ENCODE results near the gene MATCAP1. TPM values are rescaled to one million over a fixed set of nuclear protein-coding genes. Genes with fewer than 3 reads are reported as not detected.

MATCAP1 gene
- total and polyA plus RNA-seq, 7 donors = 4.2 to 9.7 (median 6.5) TPM

- intact Hi-C loops (cut with DNase I) = no loop called here
- TF ChIP-seq, protein P1, sequence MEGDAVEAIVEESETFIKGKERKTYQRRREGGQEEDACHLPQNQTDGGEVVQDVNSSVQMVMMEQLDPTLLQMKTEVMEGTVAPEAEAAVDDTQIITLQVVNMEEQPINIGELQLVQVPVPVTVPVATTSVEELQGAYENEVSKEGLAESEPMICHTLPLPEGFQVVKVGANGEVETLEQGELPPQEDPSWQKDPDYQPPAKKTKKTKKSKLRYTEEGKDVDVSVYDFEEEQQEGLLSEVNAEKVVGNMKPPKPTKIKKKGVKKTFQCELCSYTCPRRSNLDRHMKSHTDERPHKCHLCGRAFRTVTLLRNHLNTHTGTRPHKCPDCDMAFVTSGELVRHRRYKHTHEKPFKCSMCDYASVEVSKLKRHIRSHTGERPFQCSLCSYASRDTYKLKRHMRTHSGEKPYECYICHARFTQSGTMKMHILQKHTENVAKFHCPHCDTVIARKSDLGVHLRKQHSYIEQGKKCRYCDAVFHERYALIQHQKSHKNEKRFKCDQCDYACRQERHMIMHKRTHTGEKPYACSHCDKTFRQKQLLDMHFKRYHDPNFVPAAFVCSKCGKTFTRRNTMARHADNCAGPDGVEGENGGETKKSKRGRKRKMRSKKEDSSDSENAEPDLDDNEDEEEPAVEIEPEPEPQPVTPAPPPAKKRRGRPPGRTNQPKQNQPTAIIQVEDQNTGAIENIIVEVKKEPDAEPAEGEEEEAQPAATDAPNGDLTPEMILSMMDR (IDR thresholded peaks at IDR 0.05) = no peak
- DNase-seq (no peak), ATAC-seq (no peak)
- Histone ChIP-seq H3K4me3 (no peak overlapping the region), H3K4me1 (peaks cover 2% of the 10 kb centered on the region), H3K9me3 (no peaks in the 10 kb centered on the region), H3K27ac (no peak overlapping the region), H3K27me3 (ENCODE audit: insufficient read depth in 3 of 3, low read length in 2 of 3) (peaks cover 0 to 17% (median 0%) of the 10 kb centered on the region in 3 donors), H3K36me3 (ENCODE audit: insufficient read depth in 1 of 2, low read depth in 1 of 2) (peaks cover 12 to 68% of the 10 kb centered on the region in 2 donors)
- WGBS, 3 donors = 92 to 96% (median 94%) methylated on average over 4 of the region's 4 CpGs
Observed at GRCh38 chr16:67147437-67148140, 36.2 kb downstream of the MATCAP1 start.

GRCh38 chr16:67146523-67147357 lies 37.0 kb downstream of the MATCAP1 start:
- intact Hi-C loops (cut with DNase I) = no loop called here
- no peak for DNase-seq
- peaks cover 0 to 17% (median 0%) of the 10 kb centered on the region in 3 donors for H3K27me3 ChIP-seq (ENCODE audit: insufficient read depth in 3 of 3, low read length in 2 of 3)
- TF ChIP-seq, protein P1 (IDR thresholded peaks at IDR 0.05) = no peak
- WGBS, 3 donors = 81 to 83% (median 83%) methylated on average over 7 of the region's 7 CpGs
- H3K36me3 ChIP-seq (ENCODE audit: insufficient read depth in 1 of 2, low read depth in 1 of 2) = peaks cover 19 to 76% of the 10 kb centered on the region in 2 donors
- no peak for ATAC-seq
- H3K27ac ChIP-seq = no peak overlapping the region
- H3K9me3 ChIP-seq = no peaks in the 10 kb centered on the region
- no peak overlapping the region for H3K4me3 ChIP-seq
- H3K4me1 ChIP-seq = peaks cover 2% of the 10 kb centered on the region

DNA sequence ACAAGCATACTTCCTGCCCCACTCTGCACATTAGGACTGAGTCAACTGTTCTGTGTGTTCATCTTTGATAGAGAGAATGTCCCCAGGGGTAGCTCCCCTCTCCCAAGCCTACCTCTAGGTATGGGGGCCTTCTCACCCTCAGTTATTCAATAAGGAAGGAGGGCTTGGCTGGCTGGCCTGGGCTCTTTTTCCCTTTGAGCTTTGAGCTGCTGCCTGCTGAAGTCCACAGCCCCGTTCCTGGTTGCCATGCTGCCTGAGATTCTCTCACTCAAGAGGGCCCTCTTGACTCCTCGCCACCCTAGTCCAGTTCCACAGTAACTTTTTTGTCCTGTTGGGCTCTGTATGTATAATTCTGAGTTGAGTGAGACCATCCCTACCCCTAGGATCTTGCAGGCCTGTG lies 38.0 kb downstream of the MATCAP1 start:
- H3K4me1 ChIP-seq = peaks cover 2% of the 10 kb centered on the region
- TF ChIP-seq, protein P1 (IDR thresholded peaks at IDR 0.05) = no peak
- WGBS, 3 donors = 81 to 89% (median 84%) methylated on average over 2 of the region's 2 CpGs
- DNase-seq = no peak
- peaks cover 19 to 86% of the 10 kb centered on the region in 2 donors for H3K36me3 ChIP-seq (ENCODE audit: insufficient read depth in 1 of 2, low read depth in 1 of 2)
- intact Hi-C loops (cut with DNase I) = no loop called here
- ATAC-seq = no peak
- no peaks in the 10 kb centered on the region for H3K9me3 ChIP-seq
- H3K27me3 ChIP-seq (ENCODE audit: insufficient read depth in 3 of 3, low read length in 2 of 3) = peaks cover 0 to 15% (median 0%) of the 10 kb centered on the region in 3 donors
- no peak overlapping the region for H3K4me3 ChIP-seq
- H3K27ac ChIP-seq = no peak overlapping the region

DNA sequence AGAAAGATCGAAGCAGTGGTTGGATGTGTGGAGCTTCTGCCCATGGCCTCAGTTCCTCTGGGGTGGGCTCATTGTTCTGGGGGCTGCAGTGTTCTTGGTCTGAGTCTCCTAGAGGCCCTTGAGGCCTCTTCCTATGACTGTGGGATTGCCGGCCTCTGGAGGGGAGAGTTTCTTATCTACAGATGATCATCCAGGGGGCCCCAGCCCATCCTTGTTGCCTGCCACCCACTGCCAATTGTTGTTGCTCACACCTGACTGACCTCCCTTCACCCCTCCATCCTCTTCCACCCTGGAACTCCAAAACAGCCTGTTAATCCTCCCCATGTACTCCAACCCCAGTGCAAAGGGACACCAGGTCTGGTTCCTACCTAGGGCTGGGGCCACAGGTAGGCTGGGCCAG lies 38.8 kb downstream of the MATCAP1 start:
- Histone ChIP-seq H3K27ac (no peak overlapping the region), H3K36me3 (ENCODE audit: insufficient read depth in 1 of 2, low read depth in 1 of 2) (peaks cover 21 to 94% of the 10 kb centered on the region in 2 donors), H3K27me3 (ENCODE audit: insufficient read depth in 3 of 3, low read length in 2 of 3) (peaks cover 0 to 7% (median 0%) of the 10 kb centered on the region in 3 donors), H3K9me3 (no peaks in the 10 kb centered on the region), H3K4me3 (no peak overlapping the region), H3K4me1 (no peaks in the 10 kb centered on the region)
- 90 to 100% (median 97%) methylated on average over 2 of the region's 2 CpGs for WGBS, 3 donors
- intact Hi-C loops (cut with DNase I) = no loop called here
- no peak for DNase-seq
- no peak for ATAC-seq
- TF ChIP-seq, protein P1 (IDR thresholded peaks at IDR 0.05) = no peak
